ENCODE results near the gene TMEM141. TPM values are rescaled to one million over a fixed set of nuclear protein-coding genes. Genes with fewer than 3 reads are reported as not detected.

TMEM141 gene
- total RNA-seq, 1 donor from 2014 or later = 10.9 TPM

- no peak for TF ChIP-seq CTCF (IDR thresholded peaks at IDR 0.05)
- H3K36me3 ChIP-seq = no peaks in the 10 kb centered on the region
- intact Hi-C loops (cut with DNase I) = no loop called here
- H3K27ac ChIP-seq = no peak overlapping the region
- no peak overlapping the region for H3K4me3 ChIP-seq
- no peaks in the 10 kb centered on the region for H3K27me3 ChIP-seq
- no peak for DNase-seq (ENCODE audit: low spot score in 2 of 2)
- H3K9me3 ChIP-seq = no peaks in the 10 kb centered on the region
- no peaks in the 10 kb centered on the region for H3K4me1 ChIP-seq
Observed at GRCh38 chr9:136757328-136757727, 33.8 kb upstream of the TMEM141 start.

GRCh38 chr9:136757751-136758140 is 33.4 kb upstream of the TMEM141 start:
- H3K4me3 ChIP-seq = no peak overlapping the region
- DNase-seq (ENCODE audit: low spot score in 2 of 2) = no peak
- TF ChIP-seq CTCF (IDR thresholded peaks at IDR 0.05) = no peak
- H3K9me3 ChIP-seq = no peaks in the 10 kb centered on the region
- H3K27ac ChIP-seq = no peak overlapping the region
- no peaks in the 10 kb centered on the region for H3K36me3 ChIP-seq
- no peaks in the 10 kb centered on the region for H3K4me1 ChIP-seq
- no peaks in the 10 kb centered on the region for H3K27me3 ChIP-seq
- intact Hi-C loops (cut with DNase I) = no loop called here

GRCh38 chr9:136759001-136759400 is 32.1 kb upstream of the TMEM141 start:
- no peak for TF ChIP-seq CTCF (IDR thresholded peaks at IDR 0.05)
- H3K36me3 ChIP-seq = no peaks in the 10 kb centered on the region
- DNase-seq (ENCODE audit: low spot score in 2 of 2) = no peak
- H3K4me1 ChIP-seq = no peaks in the 10 kb centered on the region
- H3K4me3 ChIP-seq = no peak overlapping the region
- H3K9me3 ChIP-seq = no peaks in the 10 kb centered on the region
- no peaks in the 10 kb centered on the region for H3K27me3 ChIP-seq
- no peak overlapping the region for H3K27ac ChIP-seq
- intact Hi-C loops (cut with DNase I) = no loop called here

- Histone ChIP-seq H3K9me3 (no peaks in the 10 kb centered on the region), H3K27me3 (no peaks in the 10 kb centered on the region), H3K27ac (no peak overlapping the region), H3K36me3 (no peaks in the 10 kb centered on the region), H3K4me3 (no peak overlapping the region), H3K4me1 (no peaks in the 10 kb centered on the region)
- no peak for DNase-seq (ENCODE audit: low spot score in 2 of 2)
- intact Hi-C loops (cut with DNase I) = no loop called here
- no peak for TF ChIP-seq CTCF (IDR thresholded peaks at IDR 0.05)
Observed at GRCh38 chr9:136759436-136760325, 31.5 kb upstream of the TMEM141 start.

DNA sequence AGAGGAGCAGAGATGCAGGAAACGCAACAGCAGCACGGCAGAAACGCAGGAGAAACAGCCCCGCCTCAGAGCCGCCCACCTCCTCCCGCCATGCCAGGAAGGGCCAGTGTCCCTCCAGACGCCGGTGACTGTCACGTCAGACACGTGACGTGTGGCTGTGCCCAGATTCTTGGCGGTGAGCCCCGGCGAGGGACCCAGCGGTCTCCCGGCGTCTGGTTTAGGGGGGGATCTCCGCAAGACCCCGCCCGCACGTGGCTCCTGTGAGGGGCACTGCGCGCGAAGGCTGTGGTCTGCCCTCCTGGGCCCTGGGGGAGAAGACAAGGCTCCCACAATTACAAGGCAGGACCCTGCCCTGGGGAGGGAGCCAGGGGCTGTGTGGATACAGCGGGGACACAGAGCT is 30.7 kb upstream of the TMEM141 start:
- no peaks in the 10 kb centered on the region for H3K27me3 ChIP-seq
- no peaks in the 10 kb centered on the region for H3K9me3 ChIP-seq
- no peak for TF ChIP-seq CTCF (IDR thresholded peaks at IDR 0.05)
- H3K36me3 ChIP-seq = no peaks in the 10 kb centered on the region
- no peaks in the 10 kb centered on the region for H3K4me1 ChIP-seq
- no peak overlapping the region for H3K27ac ChIP-seq
- DNase-seq (ENCODE audit: low spot score in 2 of 2) = no peak
- H3K4me3 ChIP-seq = no peak overlapping the region
- intact Hi-C loops (cut with DNase I) = no loop called here

All from ascending aorta (tissue), 2 donors.